Stimulated activated CD8-positive, alpha-beta memory T cell treated with anti-CD3 and anti-CD28 coated beads, Interleukin-4, amount 100 ng/mL, for 1 hour (primary cell): ENCODE data around the gene H6PD.

ENCODE experiments used
- DNase-seq, 2 donors: peaks; one replicate each; pipeline ENCODE4 v3.0.0-alpha.2; 2020; ENCODE audit warnings: low read depth in 2 of 2, low spot score in 1 of 2

The H6PD gene

GRCh38 chr1:9234223-9235095, at the start of gene H6PD:
Gene H6PD, plus strand, starts transcription at chr1:9234774. Its CDS starts 10,161 bp downstream, at chr1:9244935.
- peak; percentile 46 to 51 for DNase-seq

GRCh38 chr1:9186082-9186859, 48.3 kb upstream of the H6PD start:
- DNase-seq = no peak

GRCh38 chr1:9187004-9187403, 47.6 kb upstream of the H6PD start:
- no peak for DNase-seq

- DNase-seq = no peak
Observed at GRCh38 chr1:9190234-9190633, 44.3 kb upstream of the H6PD start.

- no peak for DNase-seq
Observed at GRCh38 chr1:9191231-9191630, 43.3 kb upstream of the H6PD start.

- DNase-seq = no peak
Observed at GRCh38 chr1:9192578-9193232, 41.9 kb upstream of the H6PD start.

- no peak for DNase-seq
Observed at GRCh38 chr1:9193233-9193625, 41.3 kb upstream of the H6PD start.

- no peak for DNase-seq
Observed at GRCh38 chr1:9194024-9194423, 40.5 kb upstream of the H6PD start.

- no peak for DNase-seq
Observed at GRCh38 chr1:9195651-9196050, 38.9 kb upstream of the H6PD start.

- peak; percentile 11 to 17 for DNase-seq
Observed at GRCh38 chr1:9196129-9197040, 38.2 kb upstream of the H6PD start.

- DNase-seq = no peak
Observed at GRCh38 chr1:9197186-9198099, 37.1 kb upstream of the H6PD start.

- DNase-seq = no peak
Observed at GRCh38 chr1:9198538-9199361, 35.8 kb upstream of the H6PD start.

- DNase-seq = no peak
Observed at GRCh38 chr1:9200441-9200840, 34.1 kb upstream of the H6PD start.

GRCh38 chr1:9201401-9202239, 33.0 kb upstream of the H6PD start:
- DNase-seq = no peak

GRCh38 chr1:9202240-9202870, 32.2 kb upstream of the H6PD start:
- DNase-seq = no peak

GRCh38 chr1:9203511-9203982, 31.0 kb upstream of the H6PD start:
- DNase-seq = no peak

- no peak for DNase-seq
Observed at GRCh38 chr1:9204156-9204720, 30.3 kb upstream of the H6PD start.
